ENCODE measurements around the gene PRDM2.

The PRDM2 gene

GRCh38 chr1:13753636-13754402, 53.8 kb downstream of the PRDM2 start:
- H3K27ac ChIP-seq = no peak overlapping the region
- TF ChIP-seq ZFX (IDR thresholded peaks at IDR 0.05) = no peak
- TF ChIP-seq, protein P1, sequence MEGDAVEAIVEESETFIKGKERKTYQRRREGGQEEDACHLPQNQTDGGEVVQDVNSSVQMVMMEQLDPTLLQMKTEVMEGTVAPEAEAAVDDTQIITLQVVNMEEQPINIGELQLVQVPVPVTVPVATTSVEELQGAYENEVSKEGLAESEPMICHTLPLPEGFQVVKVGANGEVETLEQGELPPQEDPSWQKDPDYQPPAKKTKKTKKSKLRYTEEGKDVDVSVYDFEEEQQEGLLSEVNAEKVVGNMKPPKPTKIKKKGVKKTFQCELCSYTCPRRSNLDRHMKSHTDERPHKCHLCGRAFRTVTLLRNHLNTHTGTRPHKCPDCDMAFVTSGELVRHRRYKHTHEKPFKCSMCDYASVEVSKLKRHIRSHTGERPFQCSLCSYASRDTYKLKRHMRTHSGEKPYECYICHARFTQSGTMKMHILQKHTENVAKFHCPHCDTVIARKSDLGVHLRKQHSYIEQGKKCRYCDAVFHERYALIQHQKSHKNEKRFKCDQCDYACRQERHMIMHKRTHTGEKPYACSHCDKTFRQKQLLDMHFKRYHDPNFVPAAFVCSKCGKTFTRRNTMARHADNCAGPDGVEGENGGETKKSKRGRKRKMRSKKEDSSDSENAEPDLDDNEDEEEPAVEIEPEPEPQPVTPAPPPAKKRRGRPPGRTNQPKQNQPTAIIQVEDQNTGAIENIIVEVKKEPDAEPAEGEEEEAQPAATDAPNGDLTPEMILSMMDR (conservative IDR thresholded peaks at IDR 0.05) = no peak

DNA sequence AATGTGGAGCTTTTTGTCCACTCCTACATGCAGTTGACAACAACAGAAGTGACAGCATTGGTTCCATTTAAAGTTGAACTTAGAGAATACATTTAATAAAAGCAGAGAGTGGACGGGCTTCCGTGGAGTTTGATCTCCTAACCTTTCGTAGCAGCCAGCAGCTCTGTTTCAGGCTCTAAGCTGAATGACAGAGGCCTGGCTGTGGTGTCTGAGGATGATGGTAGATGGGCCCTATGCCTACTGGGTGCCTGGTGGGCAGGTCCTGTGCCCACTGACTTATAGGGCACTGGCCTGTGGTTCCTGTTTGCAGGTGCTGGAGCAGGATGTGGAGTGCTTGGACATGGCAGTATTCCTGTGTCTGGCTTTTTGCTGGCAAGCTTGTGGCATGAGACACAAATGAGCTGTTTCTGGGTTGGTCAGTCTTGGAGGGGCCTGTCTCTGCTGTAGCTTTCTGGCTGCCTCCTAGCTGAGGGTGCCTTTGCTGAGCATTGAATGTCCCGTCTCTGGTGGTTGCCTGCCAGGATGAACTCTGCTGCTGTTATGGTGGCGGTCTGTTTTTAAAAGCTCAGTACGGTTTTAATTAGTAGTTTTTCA, 54.6 kb downstream of the PRDM2 start:
- TF ChIP-seq, protein P1 (conservative IDR thresholded peaks at IDR 0.05) = no peak
- TF ChIP-seq ZFX (IDR thresholded peaks at IDR 0.05) = no peak
- H3K27ac ChIP-seq = no peak overlapping the region

GRCh38 chr1:13756557-13757315, 56.7 kb downstream of the PRDM2 start:
- no peak overlapping the region for H3K27ac ChIP-seq
- no peak for TF ChIP-seq ZFX (IDR thresholded peaks at IDR 0.05)
- TF ChIP-seq, protein P1 (conservative IDR thresholded peaks at IDR 0.05) = no peak

DNA sequence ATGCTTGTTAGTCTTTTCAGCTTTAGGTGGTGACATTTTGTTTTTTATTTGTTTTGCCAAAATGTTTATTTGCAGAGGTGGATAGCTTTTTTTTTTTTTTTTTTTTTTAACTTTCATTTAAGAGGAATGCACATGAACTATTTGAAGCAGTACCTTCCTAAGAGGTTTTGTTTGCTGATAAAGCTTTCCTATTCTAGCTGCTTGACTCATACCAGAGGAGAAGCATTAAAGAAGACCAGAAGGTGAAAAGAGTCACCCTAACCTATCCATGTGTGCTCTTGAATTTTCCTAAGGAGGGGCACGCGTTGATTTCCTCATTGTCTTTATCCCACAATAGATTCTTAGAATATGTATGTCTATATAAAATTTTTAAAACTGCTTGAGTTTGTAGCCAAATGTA, 57.7 kb downstream of the PRDM2 start:
- TF ChIP-seq, protein P1 (conservative IDR thresholded peaks at IDR 0.05) = no peak
- TF ChIP-seq ZFX (IDR thresholded peaks at IDR 0.05) = no peak
- no peak overlapping the region; the same call in 1 of the 2 replicates for H3K27ac ChIP-seq

DNA sequence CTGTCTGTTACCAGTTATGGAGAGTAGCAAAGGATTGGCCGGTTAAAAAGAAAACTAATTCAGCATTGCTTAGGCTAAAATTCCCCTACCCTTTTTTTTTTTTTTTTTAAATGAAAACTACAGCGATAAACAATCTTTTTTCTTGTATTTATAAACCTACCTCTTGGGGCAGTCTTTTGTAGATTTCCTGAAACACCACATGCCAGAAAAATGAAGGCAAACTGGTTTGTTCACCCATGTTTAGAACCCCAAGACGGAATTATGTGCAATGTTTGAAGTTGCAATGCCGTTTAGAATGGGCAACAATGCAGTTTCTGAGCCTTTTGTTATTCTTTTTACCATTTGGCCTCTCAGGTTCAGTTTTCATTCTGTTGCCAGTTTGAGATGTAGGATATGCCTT, 59.1 kb downstream of the PRDM2 start:
- TF ChIP-seq, protein P1 (conservative IDR thresholded peaks at IDR 0.05) = peak; percentile 62
- no peak for TF ChIP-seq ZFX (IDR thresholded peaks at IDR 0.05)
- peak overlapping the region; percentile 35; the same call in 1 of the 2 replicates for H3K27ac ChIP-seq

GRCh38 chr1:13760340-13760739, 60.4 kb downstream of the PRDM2 start:
- TF ChIP-seq ZFX (IDR thresholded peaks at IDR 0.05) = no peak
- TF ChIP-seq, protein P1 (conservative IDR thresholded peaks at IDR 0.05) = no peak
- H3K27ac ChIP-seq = no peak overlapping the region

DNA sequence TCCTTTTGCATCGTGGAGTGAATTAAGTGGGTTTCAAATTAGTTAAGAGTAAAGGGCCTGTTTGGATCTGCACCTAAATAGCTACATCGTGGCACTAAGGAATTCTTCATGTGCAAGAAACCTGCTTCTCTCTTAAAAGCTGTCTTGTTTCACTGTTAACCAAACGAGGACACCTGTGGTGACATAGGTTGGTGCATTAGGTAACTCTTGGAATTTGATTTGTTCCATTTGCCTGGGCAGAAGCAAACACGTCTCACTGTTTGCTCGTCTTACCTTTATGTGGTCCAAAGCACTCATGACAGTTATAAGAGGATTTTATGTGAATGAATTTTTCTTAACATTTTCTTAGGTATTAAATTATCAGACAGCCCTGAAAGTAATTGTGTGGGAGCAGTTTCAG, 60.9 kb downstream of the PRDM2 start:
- TF ChIP-seq ZFX (IDR thresholded peaks at IDR 0.05) = no peak
- TF ChIP-seq, protein P1 (conservative IDR thresholded peaks at IDR 0.05) = peak; percentile 17

More for the DNA sequence above, 60.9 kb downstream of the PRDM2 start:
- no peak overlapping the region for H3K27ac ChIP-seq

Data from C4-2B (cell line).